ENCODE data around the gene IPO5.
"Not testable (repeated sequence)": the region's sequence is repeated elsewhere in the genome, so short reads cannot be mapped to it uniquely, and the experiment has no call there.

The IPO5 gene

GRCh38 chr13:97953376-97953970 is at the start of gene IPO5:
Gene IPO5 (plus strand): TSS chr13:97953675. CDS start chr13:97976697, 23,022 bp downstream.
- no peak for DNase-seq

GRCh38 chr13:97904059-97904458 is 49.4 kb upstream of the IPO5 start:
- DNase-seq, result no peak

GRCh38 chr13:97905517-97905916 is 48.0 kb upstream of the IPO5 start:
- no peak for DNase-seq

GRCh38 chr13:97911311-97912138 is 42.0 kb upstream of the IPO5 start:
- DNase-seq, result no peak

- DNase-seq, result no peak
These were observed 41.3 kb upstream of the IPO5 start for GRCh38 chr13:97912139-97912535.

- no peak for DNase-seq
These were observed 40.3 kb upstream of the IPO5 start for GRCh38 chr13:97913206-97913605.

- no peak for DNase-seq
These were observed 38.9 kb upstream of the IPO5 start for GRCh38 chr13:97914540-97914939.

GRCh38 chr13:97921176-97921816 is 32.2 kb upstream of the IPO5 start:
- DNase-seq, result no peak

- no peak for DNase-seq
These were observed 25.2 kb upstream of the IPO5 start for GRCh38 chr13:97928301-97928700.

- no peak for DNase-seq
These were observed 21.4 kb upstream of the IPO5 start for GRCh38 chr13:97932036-97932435.

- no peak for DNase-seq
These were observed 20.8 kb upstream of the IPO5 start for GRCh38 chr13:97932647-97933046.

GRCh38 chr13:97933776-97934175 is 19.7 kb upstream of the IPO5 start:
- DNase-seq, result no peak

- no peak for DNase-seq
These were observed 18.9 kb upstream of the IPO5 start for GRCh38 chr13:97934590-97934989.

GRCh38 chr13:97935071-97935470 is 18.4 kb upstream of the IPO5 start:
- no peak for DNase-seq

GRCh38 chr13:97936036-97936435 is 17.4 kb upstream of the IPO5 start:
- DNase-seq, result no peak

- DNase-seq, result no peak
These were observed 14.6 kb upstream of the IPO5 start for GRCh38 chr13:97938706-97939475.

- no peak for DNase-seq
These were observed 9.0 kb upstream of the IPO5 start for GRCh38 chr13:97944396-97945029.

- DNase-seq, result no peak
These were observed 8.1 kb upstream of the IPO5 start for GRCh38 chr13:97945342-97945741.

GRCh38 chr13:97945792-97946419 is 7.6 kb upstream of the IPO5 start:
- DNase-seq, result no peak

- no peak for DNase-seq
These were observed 6.4 kb upstream of the IPO5 start for GRCh38 chr13:97946951-97947588.

- DNase-seq, result no peak
These were observed 5.4 kb upstream of the IPO5 start for GRCh38 chr13:97948041-97948440.

GRCh38 chr13:97949316-97949715 is 4.2 kb upstream of the IPO5 start:
- not testable (repeated sequence) for DNase-seq

All from NCI-H774 (cell line).